Measurements from ENCODE around the gene EBF3.
A peak's percentile ranks its signal among the peaks of the same experiment; 100 is the strongest.

EBF3 gene, protein sequence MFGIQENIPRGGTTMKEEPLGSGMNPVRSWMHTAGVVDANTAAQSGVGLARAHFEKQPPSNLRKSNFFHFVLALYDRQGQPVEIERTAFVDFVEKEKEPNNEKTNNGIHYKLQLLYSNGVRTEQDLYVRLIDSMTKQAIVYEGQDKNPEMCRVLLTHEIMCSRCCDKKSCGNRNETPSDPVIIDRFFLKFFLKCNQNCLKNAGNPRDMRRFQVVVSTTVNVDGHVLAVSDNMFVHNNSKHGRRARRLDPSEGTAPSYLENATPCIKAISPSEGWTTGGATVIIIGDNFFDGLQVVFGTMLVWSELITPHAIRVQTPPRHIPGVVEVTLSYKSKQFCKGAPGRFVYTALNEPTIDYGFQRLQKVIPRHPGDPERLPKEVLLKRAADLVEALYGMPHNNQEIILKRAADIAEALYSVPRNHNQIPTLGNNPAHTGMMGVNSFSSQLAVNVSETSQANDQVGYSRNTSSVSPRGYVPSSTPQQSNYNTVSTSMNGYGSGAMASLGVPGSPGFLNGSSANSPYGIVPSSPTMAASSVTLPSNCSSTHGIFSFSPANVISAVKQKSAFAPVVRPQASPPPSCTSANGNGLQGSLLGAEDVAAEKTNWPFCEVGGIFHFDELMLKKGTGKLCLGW

DNA sequence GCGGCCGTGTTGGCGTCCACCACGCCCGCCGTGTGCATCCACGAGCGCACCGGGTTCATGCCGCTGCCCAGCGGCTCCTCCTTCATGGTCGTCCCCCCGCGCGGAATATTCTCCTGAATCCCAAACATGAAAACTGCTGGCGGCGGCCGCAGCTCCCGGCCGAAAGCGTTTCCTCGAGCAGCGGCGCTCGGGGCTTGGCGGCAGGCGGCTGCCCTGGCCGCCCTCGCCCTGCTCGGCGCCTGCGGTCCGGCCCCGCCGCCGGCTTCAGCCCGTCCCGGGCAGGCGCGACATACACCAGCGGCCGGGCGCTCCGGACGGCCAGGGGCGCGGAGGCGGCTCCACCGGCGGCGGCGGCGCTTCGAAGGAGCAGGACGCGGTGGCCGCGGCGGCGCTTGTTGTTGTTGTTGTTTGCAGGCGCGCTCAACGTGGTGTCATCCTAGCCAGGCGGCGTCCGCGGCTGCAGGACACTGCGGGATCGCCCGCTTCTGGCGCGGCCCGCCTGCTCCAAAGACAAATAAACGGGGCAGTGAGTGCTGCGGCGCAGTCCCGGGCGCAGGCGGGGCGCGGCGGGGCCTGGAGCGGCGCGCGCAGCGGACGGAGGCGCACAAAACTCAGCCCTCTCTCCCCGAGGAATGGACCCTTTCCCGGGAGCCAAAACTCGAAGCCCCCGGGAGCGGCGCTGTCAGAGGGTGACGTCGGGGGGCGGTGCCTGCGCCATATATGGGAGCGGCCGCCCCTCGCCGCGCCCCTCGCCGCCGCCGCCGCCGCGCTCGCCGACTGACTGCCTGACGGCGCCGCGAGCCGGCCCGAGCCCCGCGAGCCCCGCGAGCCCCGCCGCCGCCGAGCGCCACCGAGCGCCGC is at the start of gene EBF3:
Gene EBF3 (minus strand): TSS at position 634 of the 861 bp plus-strand sequence. CDS start 506 bp downstream, at position 128.
- DNase-seq = peak; percentile 18

DNA sequence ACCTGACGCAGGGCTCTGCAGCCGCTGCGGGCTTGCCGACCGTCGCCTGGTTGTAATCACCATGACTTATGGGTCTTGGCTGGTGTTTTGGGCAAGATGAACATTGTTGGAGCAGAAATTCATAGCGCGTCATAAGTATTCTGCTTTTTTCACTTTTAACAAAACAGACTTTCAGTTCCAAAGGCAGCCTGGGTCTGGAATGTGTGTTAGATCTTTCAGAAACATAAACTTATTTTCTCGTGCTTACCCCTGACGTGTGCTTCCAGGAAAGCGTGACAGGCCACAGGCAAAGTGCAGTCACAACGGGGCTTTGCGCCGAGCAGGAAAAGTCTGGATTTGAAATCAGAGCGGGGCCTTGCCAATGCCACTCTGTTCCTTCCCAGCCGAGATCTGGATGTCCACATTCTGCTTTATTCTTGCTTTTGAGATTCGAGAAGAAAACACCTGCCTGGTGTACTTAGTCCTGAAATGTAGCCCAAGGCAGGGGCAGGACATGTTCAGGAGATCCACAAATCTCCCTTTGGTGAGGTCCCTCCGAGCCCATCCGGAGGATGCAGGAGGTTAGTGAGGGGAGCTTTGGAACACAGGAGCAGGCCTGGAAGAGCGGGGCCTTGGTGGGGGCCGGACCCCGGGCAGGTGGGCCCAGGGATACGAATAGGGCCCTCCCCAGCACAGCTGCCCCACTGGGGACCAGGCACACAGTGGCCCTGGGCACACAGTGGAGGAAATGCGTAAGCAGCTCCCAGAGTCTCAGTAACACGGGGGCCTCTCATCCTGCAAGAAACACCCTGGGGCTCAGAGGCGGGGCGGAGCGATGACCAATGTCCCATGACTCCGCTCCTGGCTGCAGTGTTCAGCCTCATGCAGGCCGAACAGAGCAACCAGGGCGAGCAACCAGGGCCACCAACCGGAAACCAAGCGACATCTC is 49.5 kb upstream of the EBF3 start:
- no peak for DNase-seq

DNA sequence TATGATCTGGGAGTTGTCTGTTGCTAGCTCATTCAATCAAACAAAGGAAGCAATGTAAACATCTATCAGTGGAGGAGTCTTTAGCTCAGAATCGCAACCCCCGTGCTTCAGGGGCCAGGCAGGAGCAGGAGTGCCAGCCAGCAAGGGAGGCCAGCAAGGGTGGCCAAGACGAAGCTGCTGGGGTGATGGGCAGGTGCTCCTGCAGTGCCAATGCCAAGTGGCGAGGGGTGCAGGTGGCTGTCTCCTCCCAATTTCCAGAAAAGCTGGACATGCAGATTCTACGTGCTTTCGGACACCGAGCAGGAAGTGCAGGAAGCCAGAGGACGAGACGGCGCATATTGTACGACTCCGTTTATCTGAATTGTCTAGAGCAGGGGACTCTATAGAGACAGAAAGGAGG is 48.1 kb upstream of the EBF3 start:
- no peak for DNase-seq

DNA sequence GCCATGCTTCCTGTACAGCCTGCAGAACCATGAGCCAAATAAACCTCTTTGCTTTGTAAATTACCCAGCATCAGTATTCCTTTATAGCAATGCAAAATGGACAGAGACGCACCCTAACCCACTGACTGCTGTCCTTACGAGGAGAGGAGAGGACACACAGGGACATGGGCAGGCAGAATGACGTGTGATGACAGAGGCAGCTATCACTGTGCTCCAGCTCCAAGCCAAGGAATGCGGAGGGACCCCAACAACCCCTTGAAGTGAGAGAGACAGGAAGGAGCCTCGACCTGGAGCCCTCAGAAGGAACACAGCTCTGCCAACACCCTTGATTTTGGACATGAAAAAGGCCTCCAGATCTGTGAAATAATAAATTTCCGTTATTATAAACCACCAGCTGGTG is 46.6 kb upstream of the EBF3 start:
- no peak for DNase-seq

DNA sequence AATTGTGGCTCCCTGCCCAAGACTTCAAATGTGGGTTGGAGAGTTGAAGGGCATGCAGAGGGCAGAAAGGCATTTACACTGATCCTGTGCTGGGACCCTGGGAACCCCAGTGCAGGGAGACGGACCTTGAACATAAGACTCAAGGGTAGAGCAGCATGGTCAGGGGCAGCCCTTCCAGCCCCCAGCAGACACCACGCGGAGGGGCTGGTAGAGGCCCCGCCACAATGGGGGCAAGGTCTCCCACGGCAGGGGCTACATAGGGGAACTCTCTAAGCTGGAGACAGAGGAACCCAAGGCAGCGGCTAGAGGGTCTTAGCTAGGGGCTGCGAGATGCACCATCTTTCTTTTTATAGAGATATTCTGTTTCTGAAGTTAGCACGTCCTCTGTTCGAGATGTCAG is 45.2 kb upstream of the EBF3 start:
- DNase-seq = no peak

DNA sequence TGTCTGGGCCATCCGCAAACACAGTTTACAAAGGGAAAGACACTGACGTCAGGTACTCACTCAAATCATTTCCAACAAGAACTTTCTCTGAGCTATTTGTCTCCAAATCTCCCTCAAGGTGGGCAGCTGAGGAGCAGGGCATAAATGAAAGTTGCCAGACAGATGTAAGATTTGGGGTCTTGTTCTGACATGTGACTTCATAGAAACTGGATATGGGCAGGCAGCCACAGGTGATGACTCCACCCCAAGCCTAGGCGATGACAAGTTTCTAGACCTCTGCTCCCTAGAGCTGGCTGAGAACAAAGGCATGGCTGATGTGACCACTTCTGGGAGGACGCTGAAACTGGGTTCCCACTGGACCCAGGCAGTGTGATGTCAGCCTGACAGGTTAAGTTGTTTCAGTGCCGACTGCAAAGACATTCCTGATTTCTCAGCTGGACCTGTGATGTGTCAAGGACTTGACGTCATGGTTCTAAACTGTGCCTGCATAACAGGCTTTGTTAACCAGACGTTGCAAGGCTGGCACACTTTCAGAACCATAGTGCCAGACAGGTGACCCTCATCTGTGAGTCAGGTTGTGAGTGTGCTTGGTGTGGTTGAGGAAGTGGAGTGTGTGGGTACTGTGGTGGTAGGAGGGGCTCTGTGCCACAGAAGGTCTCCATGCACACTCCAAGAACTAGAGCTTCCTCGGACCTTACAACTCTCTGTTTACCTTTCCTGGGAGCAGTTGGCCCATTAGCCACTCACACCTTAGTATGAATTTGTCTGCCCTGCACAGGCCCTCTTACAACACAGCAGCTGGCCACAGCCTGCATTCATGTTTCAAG is 39.9 kb upstream of the EBF3 start:
- no peak for DNase-seq

DNA sequence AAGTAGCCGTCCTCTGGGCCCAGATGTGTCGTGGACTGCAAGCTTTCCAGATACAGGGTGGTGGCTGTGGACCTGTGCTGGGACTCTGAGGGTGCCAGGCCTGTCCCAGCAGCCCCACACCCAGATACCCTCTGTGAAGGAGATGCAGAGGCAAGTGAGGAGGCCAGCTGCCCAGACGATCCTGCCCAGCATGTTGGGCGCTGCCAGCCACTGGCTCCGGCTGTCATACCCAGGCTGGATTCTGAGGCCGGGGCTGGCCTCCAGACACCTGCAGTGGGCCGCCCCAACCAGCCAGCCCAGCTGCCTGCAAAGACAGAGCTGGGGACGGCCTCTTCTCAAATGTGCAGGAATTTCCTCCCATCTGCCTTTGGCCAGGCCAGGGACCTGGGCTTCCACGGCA is 39.1 kb upstream of the EBF3 start:
- no peak for DNase-seq

DNA sequence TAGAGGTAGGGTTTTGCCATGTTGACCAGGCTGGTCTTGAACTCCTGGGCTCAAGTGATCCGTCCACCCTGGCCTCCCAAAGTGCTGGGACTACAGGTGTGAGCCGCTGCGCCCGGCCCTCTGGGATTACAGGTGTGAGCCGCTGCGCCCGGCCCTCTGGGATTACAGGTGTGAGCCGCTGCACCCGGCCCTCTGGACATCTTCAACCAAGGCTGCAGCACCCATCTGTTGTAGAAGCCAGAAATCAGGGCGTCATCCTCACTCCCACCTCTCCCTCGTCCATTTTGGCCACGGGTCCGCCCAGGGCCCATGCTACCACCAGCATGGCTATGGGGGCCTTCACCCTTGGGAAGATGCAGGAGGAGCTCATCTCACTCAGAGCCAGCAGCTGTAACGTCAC is 38.5 kb upstream of the EBF3 start:
- no peak for DNase-seq

DNA sequence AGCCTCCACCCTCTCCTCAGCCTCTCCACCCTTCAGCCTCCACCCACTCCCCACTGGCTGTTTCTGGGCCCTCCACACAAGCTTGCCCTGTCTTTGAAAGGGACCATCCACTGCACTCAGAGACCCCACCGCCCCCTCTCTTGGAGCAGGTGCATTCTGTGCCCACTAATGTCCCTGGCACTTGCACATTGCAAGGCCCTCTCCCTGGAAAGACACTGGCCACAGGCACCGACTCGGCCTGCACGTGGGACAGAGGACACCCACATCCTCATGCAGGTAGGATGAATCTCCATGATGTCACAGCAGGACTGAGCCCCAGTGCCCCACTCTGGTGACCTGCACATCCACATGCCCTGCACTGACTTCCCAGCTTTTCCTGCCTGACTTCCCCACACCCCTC is 36.8 kb upstream of the EBF3 start:
- DNase-seq = no peak

DNA sequence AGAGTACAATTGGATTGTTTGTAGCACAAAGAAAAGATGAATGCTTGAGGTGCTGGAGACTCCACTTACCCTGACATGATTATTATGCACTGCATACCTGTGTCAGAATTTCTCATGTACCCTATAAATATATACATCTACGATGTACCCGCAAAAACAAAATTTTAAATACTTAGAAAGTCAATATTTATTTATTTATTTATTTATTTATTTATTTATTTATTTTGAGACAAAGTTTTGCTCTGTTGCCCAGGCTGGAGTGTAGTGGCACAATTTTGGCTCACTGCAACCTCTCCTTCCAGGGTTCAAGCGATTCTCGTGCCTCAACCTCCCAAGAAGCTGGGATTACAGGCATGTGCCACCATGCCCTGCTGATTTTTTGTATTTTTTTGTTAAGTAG is 35.1 kb upstream of the EBF3 start:
- no peak for DNase-seq

DNA sequence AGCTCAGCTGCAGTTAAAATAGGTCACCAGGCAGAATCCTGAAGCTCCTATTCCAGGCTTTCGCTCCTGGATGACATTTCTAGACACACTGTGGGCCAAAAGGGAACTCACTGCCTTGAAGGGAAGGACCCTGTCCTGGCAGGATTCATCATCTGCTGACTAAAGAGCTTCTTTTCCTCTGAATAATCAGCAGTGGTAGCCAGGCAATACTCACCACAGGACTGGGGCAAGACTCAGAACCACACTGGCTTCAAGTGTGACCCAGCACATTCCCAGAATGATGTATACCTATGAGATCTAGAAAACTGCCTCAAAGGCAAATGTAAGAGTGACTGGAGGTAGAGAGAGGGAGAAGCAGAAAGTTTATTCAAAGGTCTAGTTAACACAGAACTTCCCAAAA is 29.5 kb upstream of the EBF3 start:
- DNase-seq = no peak

DNA sequence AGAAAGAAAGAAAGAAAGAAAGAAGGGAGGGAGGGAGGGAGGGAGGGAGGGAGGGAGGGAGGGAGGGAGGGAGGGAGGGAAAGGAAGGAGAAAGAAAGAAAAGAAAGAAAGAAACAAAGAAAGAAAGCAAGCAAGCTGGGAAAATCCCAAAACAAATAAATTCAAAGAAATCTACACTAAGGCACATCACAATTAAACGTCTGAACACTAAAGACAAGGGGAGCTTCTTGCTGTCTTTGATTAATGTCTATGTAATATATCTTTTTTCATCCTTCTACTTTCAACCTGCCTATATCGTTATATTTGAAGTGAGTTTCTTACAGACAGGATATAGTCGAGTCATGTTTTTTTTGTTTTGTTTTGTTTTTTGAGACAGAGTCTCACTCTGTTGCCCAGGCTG is 28.3 kb upstream of the EBF3 start:
- no peak for DNase-seq

DNA sequence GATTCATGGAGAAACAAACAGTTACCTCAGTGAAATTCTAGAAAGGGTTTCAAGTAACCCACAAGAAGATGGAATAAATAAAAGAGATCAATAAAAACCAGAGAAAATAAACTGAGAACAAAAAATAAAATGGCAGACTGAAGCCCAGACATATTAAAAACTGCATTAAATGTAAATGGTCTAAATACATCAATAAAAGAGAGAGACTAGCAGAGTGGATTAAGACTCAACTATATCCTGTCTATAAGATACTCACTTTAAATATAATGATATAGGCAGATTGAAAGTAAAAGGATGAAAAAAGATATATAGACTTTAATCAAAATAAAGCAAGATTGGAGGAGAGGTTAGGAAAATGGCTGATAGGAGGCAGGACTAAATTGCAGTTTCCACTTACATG is 18.8 kb upstream of the EBF3 start:
- DNase-seq = no peak

DNA sequence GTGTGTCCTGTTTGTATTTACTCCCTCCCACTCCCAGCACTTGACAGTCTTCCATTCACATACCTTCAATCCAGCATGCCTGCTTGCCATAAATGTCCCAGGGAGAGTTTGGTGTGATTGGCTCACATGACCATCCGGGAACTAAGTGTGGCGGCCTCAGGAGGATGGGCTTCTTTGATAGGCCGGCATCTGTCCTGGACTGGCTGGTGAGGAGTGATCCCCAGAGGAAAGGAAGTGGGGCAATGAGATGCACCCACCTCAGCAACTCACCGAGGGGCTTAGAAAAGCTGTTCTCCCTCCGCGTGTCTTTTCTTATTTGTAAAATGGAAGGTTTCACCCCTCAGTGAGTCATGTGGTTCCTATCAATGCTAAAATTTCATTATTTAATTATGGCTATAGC is 14.9 kb upstream of the EBF3 start:
- DNase-seq = no peak

DNA sequence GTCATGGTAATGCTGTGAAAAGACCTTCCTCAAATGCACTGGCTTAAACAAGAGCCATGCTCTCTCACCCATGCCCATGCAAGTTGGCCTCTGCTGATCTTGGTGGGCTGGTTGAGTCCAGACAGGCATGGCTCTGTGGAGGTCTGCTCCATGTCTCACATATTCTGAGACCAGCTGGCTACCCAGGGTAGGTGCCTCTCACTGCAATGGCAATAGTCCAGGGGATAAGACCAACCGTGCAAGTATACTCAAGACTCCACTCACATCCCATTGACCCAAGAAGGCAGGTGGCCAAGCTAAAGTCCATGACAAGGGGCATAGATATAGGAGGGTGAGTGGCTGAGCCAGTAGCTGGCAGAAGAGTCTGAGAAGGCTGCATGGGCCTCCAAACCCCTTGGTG is 14.2 kb upstream of the EBF3 start:
- no peak for DNase-seq

DNA sequence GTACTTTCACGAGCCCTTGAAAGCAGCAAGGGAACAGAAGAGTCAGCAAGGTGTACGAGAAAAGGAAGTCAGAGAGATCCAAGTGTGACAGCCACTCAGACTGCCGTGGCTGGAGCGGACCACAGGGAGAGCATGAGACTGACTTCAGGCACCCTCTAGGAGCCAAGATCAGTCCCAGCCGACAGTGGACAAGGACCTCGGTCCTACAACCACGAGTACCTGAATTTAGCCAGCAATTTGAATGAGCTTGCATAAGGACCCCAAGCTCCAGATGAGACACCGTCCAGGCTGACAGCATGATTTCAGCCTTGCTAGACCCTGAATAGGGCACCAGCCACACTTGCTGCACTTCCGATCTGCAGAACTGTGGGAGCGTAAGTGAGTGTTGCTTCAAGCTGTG is 13.7 kb upstream of the EBF3 start:
- DNase-seq = no peak

DNA sequence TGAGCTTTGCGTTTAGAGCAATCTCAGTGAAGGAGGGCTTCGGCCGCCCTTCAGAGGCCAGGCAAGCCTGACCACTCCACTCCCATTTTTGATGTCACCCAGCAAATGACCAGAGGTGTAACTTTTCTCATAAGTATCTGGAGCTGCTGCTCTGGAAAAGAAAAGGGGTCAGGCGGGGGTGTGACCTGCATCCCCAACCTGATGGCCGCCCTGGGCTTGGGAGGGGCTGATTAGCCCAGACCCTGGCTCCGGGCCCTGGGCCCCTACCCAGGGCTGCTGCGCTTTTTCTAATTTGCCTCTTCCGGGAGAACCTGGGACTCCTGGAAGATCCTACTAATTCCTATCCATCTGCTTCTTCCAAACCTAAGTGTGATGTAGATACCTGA is 9.6 kb upstream of the EBF3 start:
- DNase-seq = no peak

DNA sequence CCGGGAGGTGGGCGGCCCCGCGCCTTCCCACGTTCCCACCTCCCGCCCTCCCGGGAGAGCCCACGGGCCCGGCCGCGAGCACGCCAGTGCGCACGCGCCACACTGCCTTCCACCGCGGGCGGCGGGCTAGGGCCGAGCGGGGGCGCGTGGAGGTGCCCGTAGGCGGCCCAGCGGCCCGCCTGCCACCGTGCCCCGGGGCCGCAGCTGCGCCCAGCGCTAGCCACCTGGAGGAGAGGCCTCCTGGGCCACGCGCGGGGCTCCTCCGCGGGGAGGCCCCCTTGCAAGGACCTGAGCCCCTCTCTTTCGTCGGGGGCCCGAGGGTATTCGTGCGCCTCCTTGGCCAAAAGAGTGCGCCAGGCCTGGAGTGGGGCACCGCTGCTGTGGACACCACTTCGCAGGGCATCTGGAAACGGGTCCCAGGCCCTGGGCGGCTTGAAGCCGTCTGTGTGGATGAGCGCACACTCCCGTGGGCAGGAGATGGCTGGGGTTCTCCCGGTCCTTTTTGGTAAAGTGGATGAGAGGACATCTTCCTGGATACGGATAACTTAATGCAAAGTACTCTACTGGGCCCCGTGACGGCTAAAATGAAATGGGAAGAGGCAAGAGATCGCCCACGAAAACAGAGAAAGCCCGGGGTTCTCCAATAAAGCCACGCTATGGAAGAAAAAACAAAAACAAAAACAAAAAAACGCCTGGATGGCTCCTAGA is 9.0 kb upstream of the EBF3 start:
- DNase-seq = no peak

DNA sequence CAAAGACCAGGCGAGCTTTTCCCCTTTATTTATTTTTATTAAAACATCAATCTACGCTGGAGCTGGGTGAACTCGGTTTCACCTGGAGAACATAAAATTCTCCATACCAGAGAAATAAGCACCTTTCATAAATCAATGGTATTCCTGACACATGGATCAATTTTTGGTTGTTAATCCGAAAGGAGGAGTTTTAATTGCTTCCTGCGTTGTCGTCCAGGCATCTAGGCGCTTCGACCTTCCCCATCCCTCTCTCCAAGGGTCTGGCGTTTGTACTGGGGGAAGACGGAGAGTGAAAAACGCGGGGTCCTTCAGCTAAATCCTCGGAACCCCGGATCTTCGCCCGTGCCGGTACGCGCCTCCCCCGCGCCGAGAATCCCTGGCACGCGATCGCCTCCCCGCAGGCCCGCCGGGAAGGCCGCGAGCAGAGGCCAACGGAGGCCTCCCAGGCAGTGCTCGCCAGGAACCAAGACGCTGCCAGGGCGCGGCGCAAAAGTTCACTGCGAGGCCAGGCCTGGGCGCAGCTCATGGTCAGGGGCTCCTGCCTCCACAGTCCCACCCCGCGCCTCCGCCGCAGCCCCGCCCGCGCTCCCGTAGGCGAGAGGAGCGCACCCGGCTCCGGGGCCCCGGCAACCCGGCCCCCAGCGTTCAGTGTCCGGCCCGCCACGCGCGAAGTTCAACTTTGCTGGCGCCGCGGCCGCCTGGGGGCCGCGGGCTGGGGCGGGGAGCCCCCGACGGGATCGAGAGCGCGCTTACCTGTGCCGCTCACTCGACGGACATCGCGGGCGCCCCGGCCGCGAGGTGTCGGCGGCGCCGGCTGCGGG is 8.3 kb upstream of the EBF3 start:
- no peak for DNase-seq
